Activated CD4-positive, alpha-beta memory T cell treated with anti-CD3 and anti-CD28 coated beads, Interleukin-2, amount 10 ng/mL, durations not matched to agents 7 days and 5 days (primary cell): ENCODE measurements around the gene PDK2. TPM values are rescaled to one million over a fixed set of nuclear protein-coding genes. Genes with fewer than 3 reads are reported as not detected.
"Not testable (repeated sequence)": the region's sequence is repeated elsewhere in the genome, so short reads cannot be mapped to it uniquely, and the experiment has no call there.

Experiments
- CTCF ChIA-PET: fragments of 350-600 bp; sonication (Branson Sonifier 250); formaldehyde crosslinking; loops from one replicate; lab custom pipeline; 2021; ENCODE audit warnings: antibody characterized with exemption, inconsistent platforms; lab: Charles Lee
- POLR2A ChIA-PET: fragments of 350-600 bp; sonication (Branson Sonifier 250); formaldehyde crosslinking; loops from one replicate; lab custom pipeline; 2021; ENCODE audit warnings: antibody characterized with exemption; lab: Charles Lee
- DNase-seq: peaks from one replicate; pipeline ENCODE4 v3.0.0-alpha.2; 2020
- H3K27ac Mint-ChIP-seq: one replicate; pipeline ENCODE4 v1.8.0; 2021; ENCODE audit warnings: mild to moderate bottlenecking, mixed read lengths
- H3K27me3 Mint-ChIP-seq: one replicate; pipeline ENCODE4 v1.8.0; 2021; ENCODE audit warnings: mixed read lengths
- H3K36me3 Mint-ChIP-seq: one replicate; pipeline ENCODE4 v1.8.0; 2021; ENCODE audit warnings: low read depth, mixed read lengths
- H3K4me1 Mint-ChIP-seq: one replicate; pipeline ENCODE4 v1.8.0; 2021; ENCODE audit warnings: mixed read lengths
- H3K4me3 Mint-ChIP-seq: one replicate; pipeline ENCODE4 v1.8.0; 2021; ENCODE audit warnings: mild to moderate bottlenecking, mixed read lengths
- H3K9me3 Mint-ChIP-seq: one replicate; pipeline ENCODE4 v1.8.0; 2021; ENCODE audit warnings: mixed read lengths
- total RNA-seq, 2 experiments: library from RNA; stranded (reverse); gene quantifications; one replicate each; pipeline ENCODE4 v1.2.3, GENCODE V29; 2021

Gene PDK2
- total RNA-seq, 2 experiments from 2014 or later, result 19.6 to 23.4 TPM

DNA sequence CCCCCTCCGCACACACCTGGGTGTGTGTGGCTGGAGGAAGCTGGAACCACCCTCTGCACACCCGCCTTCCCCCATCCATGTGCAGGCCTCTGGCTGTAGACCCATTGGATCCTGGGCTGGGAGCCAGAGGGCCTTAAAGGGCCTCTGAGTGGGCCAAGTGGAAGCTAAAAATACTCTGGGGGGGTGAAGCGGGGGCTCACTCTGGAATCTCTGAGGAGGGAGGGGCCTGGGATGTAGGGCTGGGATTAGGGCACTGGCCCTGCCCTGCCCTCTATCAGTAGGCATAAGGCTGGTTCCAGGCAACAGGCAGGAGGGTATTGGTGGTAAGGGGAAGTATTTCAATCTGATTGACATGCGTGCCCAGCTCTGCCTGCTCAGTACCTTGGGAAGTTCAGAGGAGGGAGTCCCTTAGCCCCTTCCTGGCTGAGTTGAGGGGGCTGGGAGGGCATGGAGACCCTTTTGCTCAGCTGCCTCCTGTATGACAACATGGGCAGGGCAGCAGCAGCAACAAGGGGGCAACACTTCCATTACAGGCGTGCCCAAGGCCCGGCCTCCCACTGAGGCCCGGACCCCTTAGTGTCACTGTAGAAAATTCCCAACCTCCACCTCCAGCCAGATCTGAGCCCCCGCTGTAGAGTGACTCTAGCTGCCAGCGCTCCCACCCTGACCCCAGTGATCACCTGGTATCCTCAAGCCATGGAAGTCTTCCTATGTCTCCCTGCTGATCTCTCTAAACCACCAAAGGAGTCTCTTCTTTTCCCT lies 34.0 kb upstream of the PDK2 start:
- Mint-ChIP-seq H3K4me3 (no peak overlapping the region), H3K27ac (no peak overlapping the region), H3K9me3 (no peaks in the 10 kb centered on the region), H3K27me3 (peaks cover 5% of the 10 kb centered on the region), H3K4me1 (peaks cover 16% of the 10 kb centered on the region), H3K36me3 (no peaks in the 10 kb centered on the region)
- ChIA-PET CTCF (interaction anchor here (1.2 to 1.5 kb wide), 2 partner anchors 27 to 33 kb away, joined by 3 to 4 read pairs; no protein-coding TSS in a partner anchor), POLR2A (no interaction called here)
- DNase-seq, result no peak

DNA sequence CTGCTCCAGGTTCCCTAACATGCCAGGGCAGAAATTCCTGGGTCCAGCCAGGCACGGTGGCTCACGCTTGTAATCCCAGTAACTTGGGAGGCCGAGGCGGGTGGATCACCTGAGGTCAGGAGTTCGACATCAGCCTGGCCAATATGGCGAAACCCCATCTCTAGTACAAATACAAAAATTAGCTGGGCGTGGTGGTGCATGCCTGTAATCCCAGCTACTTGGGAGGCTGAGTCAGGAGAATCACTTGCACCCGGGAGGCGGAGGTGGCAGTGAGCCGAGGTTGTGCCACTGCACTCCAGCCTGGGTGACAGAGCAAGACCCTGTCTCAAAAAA lies 33.5 kb upstream of the PDK2 start:
- H3K27me3 Mint-ChIP-seq, H3K27ac Mint-ChIP-seq, H3K9me3 Mint-ChIP-seq, H3K4me3 Mint-ChIP-seq, H3K36me3 Mint-ChIP-seq, DNase-seq, CTCF ChIA-PET, POLR2A ChIA-PET: not testable (repeated sequence)
- H3K4me1 Mint-ChIP-seq, result peaks cover 13% of the 10 kb centered on the region

DNA sequence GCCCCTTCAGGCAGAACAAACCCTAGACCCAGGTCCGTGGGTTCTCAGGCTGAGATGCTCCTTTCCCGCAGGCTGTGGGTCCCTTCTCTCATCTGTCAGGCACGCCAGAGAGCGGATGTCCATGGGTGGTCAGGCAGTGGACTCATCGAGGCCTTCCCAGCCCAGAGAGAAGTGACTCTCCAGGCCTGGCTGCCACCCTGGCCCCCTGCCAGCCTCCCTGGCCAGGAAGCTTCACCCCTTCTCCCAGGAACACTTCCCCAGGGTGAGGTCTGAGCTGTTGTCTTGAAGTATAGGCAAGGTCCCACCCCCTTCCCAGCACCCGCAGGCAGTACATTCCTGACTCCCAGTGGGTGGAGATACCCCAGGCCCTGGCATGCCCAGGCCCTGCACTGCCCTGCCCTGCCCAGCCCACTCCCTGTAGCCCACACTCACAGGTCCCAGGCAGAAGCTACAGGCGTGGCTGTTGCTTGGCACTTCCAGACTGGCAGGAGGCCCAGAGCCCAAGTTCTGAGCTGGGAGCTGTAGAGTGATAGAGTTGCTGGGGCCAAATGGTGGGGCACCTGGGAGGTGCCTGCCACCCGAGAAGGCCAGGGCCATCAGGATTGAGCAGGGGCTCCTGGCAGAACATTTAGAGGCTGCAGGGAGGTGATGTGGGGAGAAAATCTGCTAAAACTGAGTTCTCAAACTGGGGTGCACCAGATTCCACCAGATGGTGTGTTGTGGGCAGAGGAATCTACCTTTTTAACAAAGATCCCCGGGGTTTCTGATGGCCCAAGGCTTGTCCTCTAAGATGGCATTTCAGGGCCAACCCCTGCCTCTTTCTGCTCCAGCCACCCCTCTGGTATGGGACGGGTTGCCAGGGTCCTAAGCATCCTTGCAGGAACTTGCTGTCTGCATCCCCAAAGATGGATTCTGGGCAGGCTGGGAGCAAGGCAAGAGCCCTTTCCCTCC lies 32.6 kb upstream of the PDK2 start:
- Mint-ChIP-seq H3K27ac (no peak overlapping the region), H3K9me3 (no peaks in the 10 kb centered on the region), H3K36me3 (no peaks in the 10 kb centered on the region), H3K4me1 (peaks cover 4% of the 10 kb centered on the region), H3K27me3 (peaks cover 3% of the 10 kb centered on the region), H3K4me3 (no peak overlapping the region)
- ChIA-PET POLR2A (no interaction called here), CTCF (no interaction called here)
- no peak for DNase-seq

DNA sequence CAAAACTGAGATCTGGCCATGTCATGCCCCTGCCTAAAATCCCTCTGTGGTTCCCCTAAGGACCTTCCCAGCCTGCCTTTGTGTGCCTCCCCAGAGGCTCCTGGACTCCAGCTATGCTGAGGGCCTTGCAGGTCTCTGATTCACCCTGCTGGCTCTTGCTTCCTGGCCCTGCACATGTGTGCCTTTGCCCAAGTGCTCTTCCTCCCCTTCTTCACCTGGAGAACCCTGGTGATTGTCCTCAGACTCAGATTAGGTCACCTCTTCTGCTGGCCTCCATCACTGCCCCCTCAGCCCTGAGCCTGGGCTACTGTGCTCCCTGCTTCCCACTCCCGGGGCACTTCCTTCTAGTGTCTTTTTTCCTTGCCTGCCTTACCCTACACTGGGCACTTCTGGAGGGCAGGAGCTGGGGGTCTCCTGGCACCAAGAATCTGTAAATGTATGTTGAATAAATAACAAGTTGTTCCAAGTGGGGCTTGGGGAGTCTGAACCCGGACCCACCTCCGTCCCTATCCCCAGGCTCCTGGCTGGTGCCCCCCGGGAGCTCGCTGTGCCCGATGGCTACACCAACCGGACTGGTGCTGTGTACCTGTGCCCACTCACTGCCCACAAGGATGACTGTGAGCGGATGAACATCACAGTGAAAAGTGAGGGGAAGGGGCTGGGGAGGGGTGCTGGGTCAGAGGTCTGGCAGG lies 31.4 kb upstream of the PDK2 start:
- ChIA-PET CTCF (no interaction called here), POLR2A (no interaction called here)
- Mint-ChIP-seq H3K4me1 (no peaks in the 10 kb centered on the region), H3K9me3 (no peaks in the 10 kb centered on the region), H3K4me3 (no peak overlapping the region), H3K36me3 (peaks cover 2% of the 10 kb centered on the region), H3K27ac (no peak overlapping the region), H3K27me3 (no peaks in the 10 kb centered on the region)
- no peak for DNase-seq

DNA sequence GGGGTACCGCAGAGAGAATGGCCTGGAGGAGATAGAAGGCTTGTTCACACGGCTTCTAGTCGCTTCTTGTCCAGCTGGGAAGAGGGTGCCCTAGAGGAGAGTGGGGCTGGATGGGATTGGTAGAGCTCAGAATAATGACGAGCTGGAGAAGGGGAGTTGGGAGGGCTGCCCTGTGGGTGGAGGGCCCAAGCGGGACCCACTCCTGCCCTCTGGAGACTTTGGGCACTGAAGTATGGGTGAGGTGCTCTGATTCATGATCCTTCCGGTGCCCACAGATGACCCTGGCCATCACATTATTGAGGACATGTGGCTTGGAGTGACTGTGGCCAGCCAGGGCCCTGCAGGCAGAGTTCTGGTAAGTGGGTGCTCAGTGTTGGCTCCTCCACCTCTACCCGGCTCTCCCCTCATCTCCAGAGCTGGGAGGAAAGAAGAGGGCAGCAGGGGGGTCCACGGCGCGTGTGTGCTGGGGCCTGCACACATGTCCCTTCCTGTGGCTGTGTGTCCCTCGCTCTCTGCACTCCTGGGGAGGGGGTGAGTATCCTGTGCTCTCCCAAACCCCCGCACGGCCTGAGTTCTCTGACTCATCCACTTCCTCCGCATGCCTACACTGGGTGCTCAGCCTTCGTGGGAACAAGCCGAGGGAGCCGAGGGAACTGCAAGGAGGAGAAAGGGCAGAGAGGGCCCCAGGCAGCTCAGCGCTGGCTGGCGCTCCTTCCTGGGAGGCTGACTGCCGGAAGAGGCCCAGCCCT lies 30.7 kb upstream of the PDK2 start:
- DNase-seq, result no peak
- peaks cover 2% of the 10 kb centered on the region for H3K36me3 Mint-ChIP-seq
- H3K4me1 Mint-ChIP-seq, result no peaks in the 10 kb centered on the region
- POLR2A ChIA-PET, result no interaction called here
- CTCF ChIA-PET, result no interaction called here
- H3K4me3 Mint-ChIP-seq, result no peak overlapping the region
- no peaks in the 10 kb centered on the region for H3K27me3 Mint-ChIP-seq
- H3K9me3 Mint-ChIP-seq, result no peaks in the 10 kb centered on the region
- H3K27ac Mint-ChIP-seq, result no peak overlapping the region

DNA sequence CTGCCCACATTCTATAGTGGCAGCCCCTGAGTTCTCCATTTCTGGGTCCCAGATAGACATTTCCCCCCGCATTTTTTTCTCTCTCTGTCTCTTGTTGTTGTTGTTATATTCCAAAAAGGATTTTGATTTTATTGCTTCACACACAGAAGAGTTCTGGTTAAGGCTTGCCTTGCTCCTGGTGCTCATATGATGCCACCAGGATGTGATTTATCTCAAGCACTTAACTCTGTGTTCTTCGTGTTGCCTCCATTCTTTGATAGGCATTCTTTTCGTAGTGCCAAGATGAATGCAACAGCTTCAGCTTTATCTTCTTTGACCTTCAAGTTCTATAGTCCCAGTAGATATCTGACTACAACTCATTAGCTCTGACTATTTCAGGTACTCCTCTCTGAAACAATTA lies 30.1 kb upstream of the PDK2 start:
- CTCF ChIA-PET, result interaction anchor here (1.8 kb wide), 1 partner anchor 29 kb away, joined by 4 read pairs; no protein-coding TSS in a partner anchor
- POLR2A ChIA-PET, result no interaction called here
- Mint-ChIP-seq H3K4me1 (no peaks in the 10 kb centered on the region), H3K27me3 (no peaks in the 10 kb centered on the region), H3K9me3 (no peaks in the 10 kb centered on the region), H3K4me3 (no peak overlapping the region), H3K36me3 (peaks cover 2% of the 10 kb centered on the region), H3K27ac (no peak overlapping the region)
- DNase-seq, result no peak

DNA sequence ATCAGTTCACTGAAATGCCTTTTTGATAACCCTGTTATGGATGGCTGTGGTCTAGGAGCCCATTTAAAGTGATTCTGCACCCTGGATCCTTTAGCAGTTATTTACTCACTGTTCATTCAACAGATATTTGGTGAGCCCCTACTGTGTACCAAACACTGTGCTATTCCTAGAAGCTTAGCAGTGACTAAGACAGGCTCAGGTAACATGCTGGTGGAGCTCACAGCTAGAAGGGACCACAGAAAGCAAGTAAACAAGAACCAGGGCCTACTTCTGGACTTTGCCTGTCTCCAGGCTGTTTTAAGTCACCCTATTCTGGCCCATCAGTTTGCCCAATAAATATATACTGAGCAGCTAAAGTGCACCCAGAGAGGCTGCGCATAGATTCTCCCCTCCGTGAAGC lies 28.2 kb upstream of the PDK2 start:
- no peak for DNase-seq
- no peaks in the 10 kb centered on the region for H3K27me3 Mint-ChIP-seq
- peaks cover 6% of the 10 kb centered on the region for H3K9me3 Mint-ChIP-seq
- CTCF ChIA-PET, result interaction anchor here (0.7 to 1.4 kb wide), 2 partner anchors 21 to 27 kb away, joined by 3 read pairs; no protein-coding TSS in a partner anchor
- no peak overlapping the region for H3K27ac Mint-ChIP-seq
- H3K4me1 Mint-ChIP-seq, result no peaks in the 10 kb centered on the region
- POLR2A ChIA-PET, result no interaction called here
- no peak overlapping the region for H3K4me3 Mint-ChIP-seq
- H3K36me3 Mint-ChIP-seq, result peaks cover 12% of the 10 kb centered on the region

DNA sequence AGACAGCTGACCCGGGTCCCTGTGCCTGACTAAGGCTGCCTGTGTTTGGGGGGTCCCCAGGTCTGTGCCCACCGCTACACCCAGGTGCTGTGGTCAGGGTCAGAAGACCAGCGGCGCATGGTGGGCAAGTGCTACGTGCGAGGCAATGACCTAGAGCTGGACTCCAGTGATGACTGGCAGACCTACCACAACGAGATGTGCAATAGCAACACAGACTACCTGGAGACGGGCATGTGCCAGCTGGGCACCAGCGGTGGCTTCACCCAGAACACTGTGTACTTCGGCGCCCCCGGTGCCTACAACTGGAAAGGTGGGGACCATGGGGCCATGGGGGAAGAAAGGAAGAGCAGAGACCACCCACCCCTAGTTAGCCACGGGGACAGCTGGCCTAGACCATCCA lies 27.2 kb upstream of the PDK2 start:
- Mint-ChIP-seq H3K4me1 (no peaks in the 10 kb centered on the region), H3K27me3 (no peaks in the 10 kb centered on the region), H3K9me3 (peaks cover 6% of the 10 kb centered on the region), H3K27ac (no peak overlapping the region), H3K36me3 (peaks cover 12% of the 10 kb centered on the region), H3K4me3 (no peak overlapping the region)
- no peak for DNase-seq
- CTCF ChIA-PET, result interaction anchor here (1.4 kb wide), 1 partner anchor 26 kb away, joined by 3 read pairs; no protein-coding TSS in a partner anchor
- POLR2A ChIA-PET, result interaction anchor here (1.1 kb wide), 1 partner anchor 9 kb away, joined by 3 read pairs; no protein-coding TSS in a partner anchor

DNA sequence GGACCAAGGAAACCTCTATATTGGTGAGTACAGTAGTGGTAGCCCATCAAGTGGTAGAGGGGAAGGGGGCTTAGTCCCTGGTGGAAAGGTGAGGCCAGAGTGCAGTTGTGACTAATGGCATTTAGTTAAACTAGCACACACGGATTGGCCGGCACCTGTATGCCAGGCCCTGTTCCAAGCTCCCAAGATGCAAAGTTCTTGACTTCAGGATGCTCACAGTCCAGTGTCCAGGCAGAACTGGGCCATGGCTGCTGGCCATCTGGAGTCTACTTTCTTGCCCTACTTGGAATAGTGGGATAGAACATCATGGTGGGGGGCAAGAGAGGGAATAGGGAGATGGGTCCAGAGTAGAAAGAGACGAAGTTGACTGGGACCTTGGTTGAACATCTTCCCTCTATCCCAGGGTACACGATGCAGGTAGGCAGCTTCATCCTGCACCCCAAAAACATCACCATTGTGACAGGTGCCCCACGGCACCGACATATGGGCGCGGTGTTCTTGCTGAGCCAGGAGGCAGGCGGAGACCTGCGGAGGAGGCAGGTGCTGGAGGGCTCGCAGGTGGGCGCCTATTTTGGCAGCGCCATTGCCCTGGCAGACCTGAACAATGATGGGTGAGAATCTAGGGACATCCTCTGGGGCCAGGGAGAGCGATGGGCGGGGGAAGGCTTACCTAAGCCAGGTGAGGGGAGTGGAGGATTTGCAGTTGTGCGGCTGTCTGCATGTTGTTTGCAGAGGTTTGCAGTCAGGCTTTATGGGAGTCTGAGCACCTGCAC lies 24.1 kb upstream of the PDK2 start:
- no peak for DNase-seq
- ChIA-PET CTCF (no interaction called here), POLR2A (no interaction called here)
- H3K4me3 Mint-ChIP-seq, result no peak overlapping the region
- no peaks in the 10 kb centered on the region for H3K27me3 Mint-ChIP-seq
- no peak overlapping the region for H3K27ac Mint-ChIP-seq
- peaks cover 12% of the 10 kb centered on the region for H3K36me3 Mint-ChIP-seq
- H3K4me1 Mint-ChIP-seq, result no peaks in the 10 kb centered on the region
- H3K9me3 Mint-ChIP-seq, result peaks cover 6% of the 10 kb centered on the region

DNA sequence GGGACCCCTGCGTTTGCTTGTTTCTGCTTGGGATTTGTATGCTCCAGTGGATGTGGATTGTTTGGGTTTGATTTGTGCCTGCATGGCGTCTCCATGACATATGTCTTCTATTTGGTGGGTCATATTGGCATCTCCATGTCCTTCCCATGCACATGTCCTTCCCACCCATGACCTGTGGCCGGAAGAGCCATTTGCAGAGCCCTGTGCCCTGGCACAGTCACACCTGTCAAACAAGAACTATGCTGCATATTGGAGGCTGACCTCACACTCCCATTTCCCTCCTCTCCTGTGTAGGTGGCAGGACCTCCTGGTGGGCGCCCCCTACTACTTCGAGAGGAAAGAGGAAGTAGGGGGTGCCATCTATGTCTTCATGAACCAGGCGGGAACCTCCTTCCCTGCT lies 23.5 kb upstream of the PDK2 start:
- DNase-seq, result no peak
- Mint-ChIP-seq H3K9me3 (peaks cover 6% of the 10 kb centered on the region), H3K4me3 (no peak overlapping the region), H3K4me1 (no peaks in the 10 kb centered on the region), H3K27me3 (no peaks in the 10 kb centered on the region), H3K36me3 (peaks cover 12% of the 10 kb centered on the region), H3K27ac (no peak overlapping the region)
- POLR2A ChIA-PET, result no interaction called here
- CTCF ChIA-PET, result interaction anchor here (1.3 kb wide), 1 partner anchor 16 kb away, joined by 3 read pairs; no protein-coding TSS in a partner anchor

DNA sequence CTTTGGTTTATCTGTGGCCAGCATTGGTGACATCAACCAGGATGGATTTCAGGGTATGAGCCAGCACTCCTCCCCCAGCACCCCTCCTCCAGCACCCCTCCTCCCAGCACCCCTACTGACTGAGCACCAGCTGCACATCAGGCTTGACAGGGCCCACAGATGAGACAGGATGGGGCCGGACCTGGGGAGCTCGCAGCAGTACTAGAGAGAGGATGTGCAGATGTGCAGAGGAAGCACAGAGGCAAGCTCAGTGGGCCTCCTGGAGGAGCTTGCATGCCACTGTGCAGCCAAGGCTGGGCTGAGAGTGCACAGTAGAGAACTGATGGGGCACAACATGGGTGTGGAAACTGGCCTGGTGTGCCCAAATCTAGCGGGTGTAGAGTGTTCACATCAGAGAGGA lies 23.0 kb upstream of the PDK2 start:
- no peak overlapping the region for H3K4me3 Mint-ChIP-seq
- no peak overlapping the region for H3K27ac Mint-ChIP-seq
- H3K36me3 Mint-ChIP-seq, result peaks cover 12% of the 10 kb centered on the region
- no peaks in the 10 kb centered on the region for H3K4me1 Mint-ChIP-seq
- DNase-seq, result no peak
- POLR2A ChIA-PET, result no interaction called here
- CTCF ChIA-PET, result interaction anchor here (1.3 kb wide), 1 partner anchor 15 kb away, joined by 3 read pairs; no protein-coding TSS in a partner anchor
- H3K27me3 Mint-ChIP-seq, result no peaks in the 10 kb centered on the region
- H3K9me3 Mint-ChIP-seq, result peaks cover 6% of the 10 kb centered on the region

DNA sequence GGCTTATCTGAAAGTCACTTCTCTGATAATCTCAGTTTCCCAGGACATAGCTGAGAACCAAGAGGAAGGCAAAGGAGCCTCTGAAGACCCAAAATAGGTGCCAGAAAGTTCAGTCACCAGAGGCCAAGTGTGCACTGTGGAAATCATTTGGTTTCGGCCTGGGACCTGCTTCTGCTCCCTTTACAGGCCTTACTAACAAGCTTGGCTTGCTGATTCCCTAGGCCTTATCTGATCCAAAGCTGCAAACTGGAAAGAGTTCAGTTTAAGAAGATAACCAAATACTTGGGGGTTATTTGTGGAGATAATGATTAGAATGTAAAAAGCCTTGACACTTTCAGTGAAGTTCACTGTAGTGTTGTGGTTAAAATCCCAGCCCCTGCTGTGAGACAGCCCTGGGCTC lies 22.2 kb upstream of the PDK2 start:
- Mint-ChIP-seq H3K4me3 (no peak overlapping the region), H3K9me3 (peaks cover 6% of the 10 kb centered on the region), H3K36me3 (peaks cover 12% of the 10 kb centered on the region), H3K27me3 (no peaks in the 10 kb centered on the region), H3K27ac (no peak overlapping the region), H3K4me1 (no peaks in the 10 kb centered on the region)
- POLR2A ChIA-PET, result no interaction called here
- CTCF ChIA-PET, result interaction anchor here (1.3 kb wide), 1 partner anchor 15 kb away, joined by 3 read pairs; no protein-coding TSS in a partner anchor
- no peak for DNase-seq
